PC-3 (cell line): ENCODE data around the gene RFC1. TPM values are rescaled to one million over a fixed set of nuclear protein-coding genes. Genes with fewer than 3 reads are reported as not detected.

Source experiments
- ATAC-seq: fragments of 200-7000 bp; cut with Tn5 transposase; 2 replicates; pipeline ENCODE4 v1.9.1; 2020; ENCODE audit warnings: mild to moderate bottlenecking, moderate library complexity
- BruUV-seq: library from RNA; stranded (reverse); fragments of 400-500 nt; replicated peaks from 2 replicates; lab custom pipeline; 2021; lab: Mats Ljungman, UMichigan
- CTCF ChIA-PET: fragments of 300-600 bp; sonication (Branson Sonifier 250); formaldehyde crosslinking; loops from one replicate; lab custom pipeline; 2022; ENCODE audit warnings: antibody characterized with exemption; lab: Charles Lee
- POLR2A ChIA-PET: fragments of 300-600 bp; sonication (Branson Sonifier 250); formaldehyde crosslinking; loops from one replicate; lab custom pipeline; 2022; ENCODE audit warnings: antibody characterized with exemption; ENCODE audit not compliant: unreplicated experiment; lab: Charles Lee
- DNase-seq: peaks from one replicate; pipeline ENCODE4 v3.0.0-alpha.2; 2015
- H2AFZ ChIP-seq: fragments of 300-600 bp; sonication (generic); 2 replicates; pipeline ENCODE4 v1.6.0; 2016; ENCODE audit warnings: antibody characterized with exemption, low read length
- H3F3A ChIP-seq: fragments of 300-600 bp; sonication (generic); one replicate; pipeline ENCODE4 v1.6.0; 2017; ENCODE audit warnings: antibody characterized with exemption, low read length, control low read depth, mild to moderate bottlenecking; ENCODE audit not compliant: unreplicated experiment
- H3K27ac ChIP-seq: fragments of 300-600 bp; sonication (generic); 2 replicates; pipeline ENCODE4 v1.5.1; 2016; ENCODE audit warnings: mild to moderate bottlenecking, low read length
- H3K27me3 ChIP-seq: fragments of 300-600 bp; sonication (generic); 2 replicates; pipeline ENCODE4 v1.6.1; 2016; ENCODE audit warnings: low read length, mixed read lengths
- H3K36me3 ChIP-seq: fragments of 300-600 bp; sonication (generic); 2 replicates; pipeline ENCODE4 v1.6.1; 2016; ENCODE audit warnings: low read depth, mixed run types, low read length, mixed read lengths
- H3K4me1 ChIP-seq: fragments of 300-600 bp; sonication (generic); 2 replicates; pipeline ENCODE4 v1.5.1; 2016; ENCODE audit warnings: low read length; ENCODE audit not compliant: insufficient read depth
- H3K4me2 ChIP-seq: fragments of 300-600 bp; sonication (generic); 2 replicates; pipeline ENCODE4 v1.6.0; 2016; ENCODE audit warnings: low read length
- H3K4me3 ChIP-seq: fragments of 300-600 bp; sonication (generic); 2 replicates; pipeline ENCODE4 v1.5.1; 2016; ENCODE audit warnings: mild to moderate bottlenecking, low read length, mixed read lengths
- H3K79me2 ChIP-seq: fragments of 300-600 bp; sonication (generic); 2 replicates; pipeline ENCODE4 v1.6.1; 2017; ENCODE audit warnings: low read length, mixed read lengths
- H3K9ac ChIP-seq: fragments of 300-600 bp; sonication (generic); 2 replicates; pipeline ENCODE4 v1.6.0; 2016; ENCODE audit warnings: mild to moderate bottlenecking, low read length
- H3K9me2 ChIP-seq: fragments of 300-600 bp; sonication (generic); replicated peaks from 2 replicates; pipeline ENCODE4 v1.6.1; 2016; ENCODE audit warnings: mixed run types, low read length, mixed read lengths
- H3K9me3 ChIP-seq: fragments of 300-600 bp; sonication (generic); 2 replicates; pipeline ENCODE4 v1.6.1; 2016; ENCODE audit warnings: low read length, mixed read lengths
- H4K20me1 ChIP-seq: fragments of 300-600 bp; sonication (generic); 2 replicates; pipeline ENCODE4 v1.6.1; 2016; ENCODE audit warnings: low read length, mixed read lengths
- EZH2 ChIP-seq: fragments of 300-600 bp; sonication (generic); IDR thresholded peaks from one replicate; pipeline ENCODE4 v1.6.1; 2017; ENCODE audit warnings: antibody characterized with exemption, mild to moderate bottlenecking, low read length; ENCODE audit not compliant: unreplicated experiment
- EZH2phosphoT487 ChIP-seq: fragments of 300-600 bp; sonication (generic); IDR thresholded peaks from 2 replicates; pipeline ENCODE4 v1.6.1; 2018; ENCODE audit warnings: mild to moderate bottlenecking, antibody characterized with exemption, low read length, borderline replicate concordance
- intact Hi-C: fragments of 100-400 bp; cut with micrococcal nuclease; formaldehyde crosslinking; loops from 2 replicates; pipeline ENCODE4 v1.9.0; 2023
- total RNA-seq: library from RNA; depleted of rRNA; stranded (reverse); fragments of >200 nt; gene quantifications from 2 replicates; pipeline ENCODE4 v1.2.3, GENCODE V29; 2014
- TF ChIP-seq, protein P1 (sequence below): fragments of 300-600 bp; sonication (generic); conservative IDR thresholded peaks from 2 replicates; pipeline ENCODE4 v1.5.1; 2017; ENCODE audit warnings: antibody characterized with exemption, low read depth, mild to moderate bottlenecking, low read length

The RFC1 gene
- total RNA-seq, 1 experiment from 2014 or later: 43.9 TPM

DNA sequence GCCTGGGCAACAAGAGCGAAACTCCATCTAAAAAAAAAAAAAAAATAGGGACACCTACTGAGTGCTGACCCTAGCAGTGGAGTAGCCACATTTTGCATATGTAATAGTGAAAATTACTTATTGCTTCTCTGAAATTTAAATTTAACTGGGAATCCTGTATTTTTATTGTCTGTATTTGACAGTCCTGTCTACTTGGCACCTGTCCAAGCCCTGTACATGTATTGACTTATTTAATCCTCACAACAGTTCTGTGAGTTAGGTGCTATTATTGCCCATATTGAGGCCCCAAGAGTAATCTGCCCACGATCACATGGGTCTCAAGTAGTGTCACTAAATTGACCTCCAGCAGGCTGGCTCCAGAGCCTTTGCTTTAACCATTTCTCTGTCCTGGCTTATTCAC, 102.3 kb downstream of the RFC1 start:
- Histone ChIP-seq H3K9ac (no peak overlapping the region), H4K20me1 (no peaks in the 10 kb centered on the region), H3K4me3 (no peak overlapping the region), H3K4me2 (no peak overlapping the region), H3K79me2 (no peaks in the 10 kb centered on the region), H3K4me1 (peaks cover 8% of the 10 kb centered on the region; the same call in 1 of the 2 replicates), H3F3A (no peaks in the 10 kb centered on the region), H3K36me3 (no peaks in the 10 kb centered on the region), H3K9me3 (no peaks in the 10 kb centered on the region), H3K27ac (no peak overlapping the region), H3K9me2 (no peaks in the 10 kb centered on the region), H2AFZ (no peak overlapping the region), H3K27me3 (no peaks in the 10 kb centered on the region)
- ChIA-PET CTCF (no interaction called here), POLR2A (no interaction called here)
- DNase-seq: no peak
- ATAC-seq: no peak
- intact Hi-C loops: no loop called here
- BruUV-seq: no TSS peak
- TF ChIP-seq EZH2 (no peak), EZH2phosphoT487 (no peak)
- TF ChIP-seq, protein P1, sequence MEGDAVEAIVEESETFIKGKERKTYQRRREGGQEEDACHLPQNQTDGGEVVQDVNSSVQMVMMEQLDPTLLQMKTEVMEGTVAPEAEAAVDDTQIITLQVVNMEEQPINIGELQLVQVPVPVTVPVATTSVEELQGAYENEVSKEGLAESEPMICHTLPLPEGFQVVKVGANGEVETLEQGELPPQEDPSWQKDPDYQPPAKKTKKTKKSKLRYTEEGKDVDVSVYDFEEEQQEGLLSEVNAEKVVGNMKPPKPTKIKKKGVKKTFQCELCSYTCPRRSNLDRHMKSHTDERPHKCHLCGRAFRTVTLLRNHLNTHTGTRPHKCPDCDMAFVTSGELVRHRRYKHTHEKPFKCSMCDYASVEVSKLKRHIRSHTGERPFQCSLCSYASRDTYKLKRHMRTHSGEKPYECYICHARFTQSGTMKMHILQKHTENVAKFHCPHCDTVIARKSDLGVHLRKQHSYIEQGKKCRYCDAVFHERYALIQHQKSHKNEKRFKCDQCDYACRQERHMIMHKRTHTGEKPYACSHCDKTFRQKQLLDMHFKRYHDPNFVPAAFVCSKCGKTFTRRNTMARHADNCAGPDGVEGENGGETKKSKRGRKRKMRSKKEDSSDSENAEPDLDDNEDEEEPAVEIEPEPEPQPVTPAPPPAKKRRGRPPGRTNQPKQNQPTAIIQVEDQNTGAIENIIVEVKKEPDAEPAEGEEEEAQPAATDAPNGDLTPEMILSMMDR: no peak

DNA sequence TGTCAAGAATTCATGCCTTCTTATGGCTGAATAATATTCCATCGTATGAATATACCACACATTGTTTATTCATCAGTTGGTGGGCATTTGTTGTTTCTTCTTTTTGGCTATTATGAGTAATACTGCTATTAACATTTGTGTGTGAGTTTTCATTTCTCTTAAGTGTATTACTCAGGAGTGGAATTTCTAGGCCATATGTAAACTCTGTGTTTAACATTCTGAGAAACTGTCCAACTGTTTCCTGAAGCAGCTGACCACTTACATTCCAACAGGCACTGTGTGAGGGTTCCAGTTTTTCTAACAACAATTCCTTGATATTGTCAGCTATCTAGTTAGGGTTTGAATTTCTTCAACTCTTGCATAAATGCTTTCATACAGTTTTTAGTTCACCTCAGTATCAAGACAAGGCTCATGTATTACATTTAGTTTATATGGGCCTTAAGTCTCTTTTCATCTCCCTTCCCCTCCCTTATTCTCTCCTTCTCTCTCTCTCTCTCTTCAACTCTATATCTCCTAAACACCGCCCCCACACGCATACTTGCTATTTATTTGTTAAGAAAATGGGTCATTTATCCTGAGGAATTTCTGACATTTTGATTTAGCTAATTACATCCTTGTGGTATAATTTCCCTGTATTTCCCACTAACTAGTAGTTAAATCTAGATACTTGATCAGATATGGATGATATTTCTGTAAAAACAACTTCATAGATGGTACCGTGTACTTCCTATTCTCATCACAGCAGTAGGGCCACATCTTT, 106.4 kb downstream of the RFC1 start:
- intact Hi-C loops: no loop called here
- no peaks in the 10 kb centered on the region for H3K27me3 ChIP-seq
- no peaks in the 10 kb centered on the region for H3K79me2 ChIP-seq
- H3K36me3 ChIP-seq: no peaks in the 10 kb centered on the region
- no peaks in the 10 kb centered on the region for H4K20me1 ChIP-seq
- TF ChIP-seq EZH2phosphoT487 (no peak), EZH2 (no peak)
- TF ChIP-seq, protein P1: no peak
- H3K9me3 ChIP-seq: no peaks in the 10 kb centered on the region
- CTCF ChIA-PET: no interaction called here
- H3K27ac ChIP-seq: 0 out of 2 replicates have a peak overlapping the region, but pooled peaks have one; percentile 16
- BruUV-seq: no TSS peak
- H3K4me2 ChIP-seq: no peak overlapping the region
- H3K9me2 ChIP-seq: no peaks in the 10 kb centered on the region
- no peak overlapping the region for H3K4me3 ChIP-seq
- POLR2A ChIA-PET: no interaction called here
- H2AFZ ChIP-seq: no peak overlapping the region
- peak; percentile 55 for ATAC-seq
- peaks cover 21% of the 10 kb centered on the region for H3K4me1 ChIP-seq
- peak; percentile 11 for DNase-seq
- H3F3A ChIP-seq: no peaks in the 10 kb centered on the region
- no peak overlapping the region for H3K9ac ChIP-seq

DNA sequence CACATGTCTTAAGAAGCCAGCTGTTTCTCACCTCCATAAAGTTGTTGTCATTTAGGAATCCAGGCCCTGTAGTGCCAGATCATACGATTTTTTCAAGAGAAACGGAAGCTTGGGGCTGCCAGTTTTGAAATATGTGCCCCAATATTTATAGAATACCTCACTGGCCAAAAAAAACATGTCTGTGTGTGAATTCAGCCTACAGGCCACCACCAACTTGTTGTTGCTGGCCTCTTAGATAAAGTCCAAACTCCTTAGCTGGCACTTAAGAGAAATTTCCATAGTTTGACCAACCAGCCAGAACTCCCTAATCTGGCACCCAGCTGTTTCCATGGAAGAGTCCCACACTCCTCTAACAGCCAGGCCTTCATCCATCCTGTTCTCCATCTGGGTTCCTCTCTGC, 109.7 kb downstream of the RFC1 start:
- POLR2A ChIA-PET: no interaction called here
- no peaks in the 10 kb centered on the region for H3K9me3 ChIP-seq
- H3K9ac ChIP-seq: no peak overlapping the region
- H3K4me2 ChIP-seq: no peak overlapping the region
- peaks cover 15% of the 10 kb centered on the region for H3K4me1 ChIP-seq
- H3K9me2 ChIP-seq: no peaks in the 10 kb centered on the region
- no peaks in the 10 kb centered on the region for H4K20me1 ChIP-seq
- ATAC-seq (no peak), DNase-seq (no peak)
- H3K27me3 ChIP-seq: no peaks in the 10 kb centered on the region
- H3K36me3 ChIP-seq: no peaks in the 10 kb centered on the region
- intact Hi-C loops: no loop called here
- no peak for TF ChIP-seq EZH2phosphoT487
- TF ChIP-seq, protein P1: no peak
- no peak for TF ChIP-seq EZH2
- H2AFZ ChIP-seq: no peak overlapping the region
- H3K4me3 ChIP-seq: no peak overlapping the region
- H3K27ac ChIP-seq: no peak overlapping the region
- no peaks in the 10 kb centered on the region for H3K79me2 ChIP-seq
- CTCF ChIA-PET: no interaction called here
- H3F3A ChIP-seq: no peaks in the 10 kb centered on the region
- no TSS peak for BruUV-seq
